Astrocyte of the cerebellum (primary cell): Measurements from ENCODE around the gene NUP98.

Source experiments
- DNase-seq: peaks from one replicate; pipeline ENCODE4 v3.0.0-alpha.2; 2011; ENCODE audit warnings: low read depth
- H3K4me3 ChIP-seq: 2 replicates; pipeline ENCODE4 v1.5.1; 2011; ENCODE audit warnings: mild to moderate bottlenecking, low read depth, low read length, moderate library complexity
- CTCF ChIP-seq: IDR thresholded peaks from 2 replicates; pipeline ENCODE4 v1.5.1; 2012; ENCODE audit warnings: low read length, low read depth, moderate library complexity, mild to moderate bottlenecking; ENCODE audit errors: missing control alignments
- in situ Hi-C: cut with HindIII; loops from 2 replicates; pipeline ENCODE4 v1.10.0; 2017; ENCODE audit warnings: low sequenced_read_pairs

The NUP98 gene

GRCh38 chr11:3669742-3670183, 127.6 kb downstream of the NUP98 start:
- no peak for TF ChIP-seq CTCF
- no peak for DNase-seq
- H3K4me3 ChIP-seq: no peak overlapping the region
- in situ Hi-C loops: no loop called here

- no peak for DNase-seq
- no peak for TF ChIP-seq CTCF
- no peak overlapping the region for H3K4me3 ChIP-seq
- in situ Hi-C loops: no loop called here
These were observed 128.2 kb downstream of the NUP98 start for GRCh38 chr11:3669128-3669527.

- no peak for DNase-seq
- H3K4me3 ChIP-seq: no peak overlapping the region
- in situ Hi-C loops: no loop called here
- no peak for TF ChIP-seq CTCF
These were observed 130.0 kb downstream of the NUP98 start for GRCh38 chr11:3667149-3668035.

GRCh38 chr11:3666023-3666530, 131.3 kb downstream of the NUP98 start:
- no peak for TF ChIP-seq CTCF
- H3K4me3 ChIP-seq: no peak overlapping the region
- DNase-seq: no peak
- in situ Hi-C loops: no loop called here

- H3K4me3 ChIP-seq: no peak overlapping the region
- no peak for DNase-seq
- in situ Hi-C loops: no loop called here
- TF ChIP-seq CTCF: no peak
These were observed 131.9 kb downstream of the NUP98 start for GRCh38 chr11:3665336-3666022.

GRCh38 chr11:3664032-3664630, 133.2 kb downstream of the NUP98 start:
- in situ Hi-C loops: no loop called here
- no peak for TF ChIP-seq CTCF
- H3K4me3 ChIP-seq: no peak overlapping the region
- DNase-seq: no peak
